ENCODE measurements around the gene BRF1. TPM values are rescaled to one million over a fixed set of nuclear protein-coding genes. Genes with fewer than 3 reads are reported as not detected.

Gene BRF1
- polyA plus RNA-seq, 1 of the 3 experiments (the other 2 are of a cell fraction) = 15.7 TPM

DNA sequence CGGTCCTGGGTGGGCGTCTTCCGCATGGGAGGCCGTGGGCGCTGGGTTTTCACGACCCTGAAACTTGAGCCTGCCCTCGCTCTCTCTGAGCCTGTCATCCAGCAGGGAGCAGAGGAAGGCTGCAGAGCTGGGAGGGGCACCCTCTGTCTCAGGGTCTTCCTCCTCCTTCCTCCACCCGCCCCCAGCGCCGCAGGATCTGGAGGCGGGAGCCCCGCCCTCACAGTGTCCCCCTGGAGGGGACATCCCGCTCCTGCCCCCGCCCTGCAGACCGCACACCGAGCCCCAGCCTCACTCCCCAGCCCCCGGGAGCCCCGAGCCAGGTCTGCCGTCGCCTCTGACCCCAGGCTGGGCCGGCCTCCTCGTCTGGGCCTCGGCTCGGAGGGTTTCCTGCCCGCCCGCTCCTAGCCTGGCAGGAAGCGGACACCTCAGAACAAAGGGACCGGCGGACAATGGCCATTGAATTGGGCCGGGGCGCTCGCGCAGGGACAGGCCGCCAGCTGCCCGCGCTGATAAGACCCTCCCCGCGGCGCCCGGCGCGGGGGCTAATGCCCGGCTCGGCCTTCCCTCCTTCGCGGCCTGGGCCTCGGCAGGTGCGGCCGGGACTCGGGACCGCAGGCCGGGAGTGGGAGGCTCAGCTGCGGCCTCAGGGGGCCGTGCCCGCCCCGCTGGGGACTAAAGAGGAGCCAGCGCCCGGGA lies 104.4 kb downstream of the BRF1 start:
- Histone ChIP-seq H3K9ac (no peak overlapping the region), H3K4me1 (ENCODE audit: control insufficient read depth in 1 of 2, insufficient read depth in 2 of 2, low read depth in 1 of 2, low read length in 1 of 2) (peaks cover 5 to 28% of the 10 kb centered on the region in 2 experiments; a peak in 2 of 4 replicates), H3K27ac (ENCODE audit: low read depth in 2 of 2, low read length in 1 of 2) (no peak overlapping the region), H3K4me3 (ENCODE audit: low read depth in 2 of 2, low read length in 1 of 2) (no peak overlapping the region), H3K9me3 (no peaks in the 10 kb centered on the region), H3K9me2 (no peaks in the 10 kb centered on the region), H2AFZ (ENCODE audit: low read depth) (no peak overlapping the region), H3F3A (replicated peaks; ENCODE audit: insufficient read depth) (no peaks in the 10 kb centered on the region), H3K36me3 (replicated peaks in 1 of 2; ENCODE audit: control insufficient read depth in 1 of 2, insufficient read depth in 2 of 2, low read length in 1 of 2) (no peaks in the 10 kb centered on the region), H4K20me1 (ENCODE audit: insufficient read depth) (no peaks in the 10 kb centered on the region), H3K27me3 (ENCODE audit: insufficient read depth) (no peaks in the 10 kb centered on the region), H3K79me2 (ENCODE audit: insufficient read depth) (no peaks in the 10 kb centered on the region), H3K4me2 (no peak overlapping the region)
- DNase-seq = no peak
- TF ChIP-seq FOXJ3 (CRISPR knock-in tag; IDR thresholded peaks at IDR 0.05) (no peak), NRF1 (IDR thresholded peaks at IDR 0.05; ENCODE audit: low read depth, low read length) (no peak), NFIC (IDR thresholded peaks at IDR 0.05; ENCODE audit: borderline replicate concordance) (no peak), RXRA (IDR thresholded peaks at IDR 0.05; ENCODE audit: borderline replicate concordance, low read depth) (no peak), EZH2phosphoT487 (IDR thresholded peaks at IDR 0.05; ENCODE audit: borderline replicate concordance, low read depth) (no peak), SMC3 (IDR thresholded peaks at IDR 0.05; ENCODE audit: low read depth, low read length) (no peak), GABPA (IDR thresholded peaks at IDR 0.05; ENCODE audit: low read depth) (no peak), ELF1 (IDR thresholded peaks at IDR 0.05) (no peak), RFX5 (IDR thresholded peaks at IDR 0.05; ENCODE audit: low read length) (no peak), GATA2 (CRISPR knock-in tag; IDR thresholded peaks at IDR 0.05) (no peak), MEF2A (IDR thresholded peaks at IDR 0.05; ENCODE audit: borderline replicate concordance, low read depth) (no peak), FOSL2 (IDR thresholded peaks at IDR 0.05; ENCODE audit: borderline replicate concordance, low read depth) (no peak), TEAD4 (IDR thresholded peaks at IDR 0.05; ENCODE audit: borderline replicate concordance, insufficient read depth) (no peak), CHD2 (IDR thresholded peaks at IDR 0.05; ENCODE audit: low read length, partially characterized antibody) (no peak), JUND (IDR thresholded peaks at IDR 0.05) (no peak), MXI1 (IDR thresholded peaks at IDR 0.05; ENCODE audit: low read depth, low read length) (no peak), FOXM1 (IDR thresholded peaks at IDR 0.05; ENCODE audit: low read depth) (no peak), POLR2AphosphoS5 (IDR thresholded peaks at IDR 0.05; ENCODE audit: low read depth, low read length) (no peak)
- TF ChIP-seq, protein P1, sequence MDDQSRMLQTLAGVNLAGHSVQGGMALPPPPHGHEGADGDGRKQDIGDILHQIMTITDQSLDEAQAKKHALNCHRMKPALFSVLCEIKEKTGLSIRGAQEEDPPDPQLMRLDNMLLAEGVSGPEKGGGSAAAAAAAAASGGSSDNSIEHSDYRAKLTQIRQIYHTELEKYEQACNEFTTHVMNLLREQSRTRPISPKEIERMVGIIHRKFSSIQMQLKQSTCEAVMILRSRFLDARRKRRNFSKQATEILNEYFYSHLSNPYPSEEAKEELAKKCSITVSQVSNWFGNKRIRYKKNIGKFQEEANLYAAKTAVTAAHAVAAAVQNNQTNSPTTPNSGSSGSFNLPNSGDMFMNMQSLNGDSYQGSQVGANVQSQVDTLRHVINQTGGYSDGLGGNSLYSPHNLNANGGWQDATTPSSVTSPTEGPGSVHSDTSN (IDR thresholded peaks at IDR 0.05) = no peak
- WGBS (ENCODE audit: low lambda C conversion rate) = 85% methylated on average over 11 of the region's 58 CpGs
- CTCF ChIA-PET = interaction anchor here (1.3 to 1.4 kb wide), 2 partner anchors 85 to 156 kb away, joined by 4 read pairs; no protein-coding TSS in a partner anchor
- POLR2A ChIA-PET = no interaction called here

All from SK-N-SH (cell line).